HepG2 (cell line): ENCODE results near the gene TRIM62.

Experiments
- ARNT ChIP-seq: fragments of 450-650 bp; IDR thresholded peaks from 2 replicates; pipeline ENCODE4 v1.6.1; 2017
- HCFC1 ChIP-seq: fragments of 150-350 bp; IDR thresholded peaks from 2 replicates; pipeline ENCODE4 v1.6.1; 2014; ENCODE audit warnings: low read depth, low read length
- NFE2 ChIP-seq: sonication (generic); formaldehyde crosslinking; IDR thresholded peaks from 2 replicates; pipeline ENCODE4 v1.4.0; 2020; ENCODE audit warnings: missing genetic modification reagents
- NFRKB ChIP-seq: fragments of 450-650 bp; IDR thresholded peaks from 2 replicates; pipeline ENCODE4 v1.6.1; 2017
- NFYC ChIP-seq: IDR thresholded peaks from 2 replicates; pipeline ENCODE4 v1.6.1; 2016; ENCODE audit warnings: missing genetic modification reagents, missing compliant biosample characterization
- SIN3A ChIP-seq: IDR thresholded peaks from 2 replicates; pipeline ENCODE4 v1.6.1; 2011; ENCODE audit warnings: low read depth, mild to moderate bottlenecking, control low read depth, low read length, borderline replicate concordance
- TCF12 ChIP-seq, 2 experiments: fragments of 450-650 bp in 1 of 2; sonication (generic) in 1 of 2; formaldehyde crosslinking in 1 of 2; IDR thresholded peaks; 2 replicates each; pipeline versions ENCODE4 v1.6.1 to v1.8.0; 2017 to 2022; ENCODE audit warnings: antibody characterized with exemption in 1 of 2, mild to moderate bottlenecking in 1 of 2, missing genetic modification reagents in 1 of 2, moderate library complexity in 1 of 2
- TF ChIP-seq, protein P1 (sequence below): sonication (generic); formaldehyde crosslinking; IDR thresholded peaks from 2 replicates; pipeline ENCODE4 v1.5.0; 2020; ENCODE audit warnings: mild to moderate bottlenecking, missing genetic modification reagents, moderate library complexity
- TF ChIP-seq, protein P2 (sequence below), 2 experiments: IDR thresholded peaks; 2 replicates each; pipeline ENCODE4 v1.6.1; 2011 to 2012; ENCODE audit warnings: low read length in 2 of 2, borderline replicate concordance in 1 of 2, low read depth in 1 of 2, mild to moderate bottlenecking in 1 of 2, moderate library complexity in 1 of 2

DNA sequence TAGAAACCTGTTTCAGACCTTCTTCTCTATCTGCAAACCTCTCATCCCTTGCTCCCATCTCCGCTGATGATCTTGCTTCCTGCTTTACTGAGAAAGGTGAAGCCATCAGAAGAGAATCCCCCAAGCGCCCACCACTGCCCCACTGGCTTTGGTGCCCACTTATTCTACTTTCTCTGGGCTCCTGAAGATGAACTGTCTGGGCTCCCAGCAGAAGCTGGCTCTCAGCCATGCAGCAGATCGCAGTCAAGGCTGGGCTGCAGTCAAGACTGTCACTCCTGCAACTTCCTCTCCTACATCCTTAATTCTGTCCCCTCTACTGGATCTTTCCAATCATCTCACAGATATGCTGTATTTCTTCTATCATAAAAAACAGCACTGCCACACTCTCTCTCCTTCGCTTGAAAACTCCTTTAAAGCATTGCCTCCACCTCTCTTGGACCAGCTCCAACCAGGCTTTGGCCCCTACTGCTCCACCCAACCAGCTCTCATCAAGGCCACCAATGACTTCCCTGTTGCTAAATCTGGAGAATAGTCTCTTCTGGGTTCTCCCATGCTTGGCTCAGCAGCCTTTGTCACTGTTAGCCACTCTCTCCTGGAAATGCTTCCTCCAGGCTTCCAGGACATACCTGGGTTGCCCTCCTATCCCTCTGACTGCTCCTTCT, 25.8 kb downstream of the TRIM62 start:
- TF ChIP-seq NFYC (CRISPR knock-in tag) (no peak), NFRKB (no peak), NFE2 (CRISPR knock-in tag) (no peak), TCF12 (IDR thresholded peaks at IDR 0.05) (no peak), TCF12 (CRISPR knock-in tag; IDR thresholded peaks at IDR 0.05) (no peak), ARNT (no peak), SIN3A (no peak), HCFC1 (no peak)
- TF ChIP-seq, protein P1, sequence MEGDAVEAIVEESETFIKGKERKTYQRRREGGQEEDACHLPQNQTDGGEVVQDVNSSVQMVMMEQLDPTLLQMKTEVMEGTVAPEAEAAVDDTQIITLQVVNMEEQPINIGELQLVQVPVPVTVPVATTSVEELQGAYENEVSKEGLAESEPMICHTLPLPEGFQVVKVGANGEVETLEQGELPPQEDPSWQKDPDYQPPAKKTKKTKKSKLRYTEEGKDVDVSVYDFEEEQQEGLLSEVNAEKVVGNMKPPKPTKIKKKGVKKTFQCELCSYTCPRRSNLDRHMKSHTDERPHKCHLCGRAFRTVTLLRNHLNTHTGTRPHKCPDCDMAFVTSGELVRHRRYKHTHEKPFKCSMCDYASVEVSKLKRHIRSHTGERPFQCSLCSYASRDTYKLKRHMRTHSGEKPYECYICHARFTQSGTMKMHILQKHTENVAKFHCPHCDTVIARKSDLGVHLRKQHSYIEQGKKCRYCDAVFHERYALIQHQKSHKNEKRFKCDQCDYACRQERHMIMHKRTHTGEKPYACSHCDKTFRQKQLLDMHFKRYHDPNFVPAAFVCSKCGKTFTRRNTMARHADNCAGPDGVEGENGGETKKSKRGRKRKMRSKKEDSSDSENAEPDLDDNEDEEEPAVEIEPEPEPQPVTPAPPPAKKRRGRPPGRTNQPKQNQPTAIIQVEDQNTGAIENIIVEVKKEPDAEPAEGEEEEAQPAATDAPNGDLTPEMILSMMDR (CRISPR knock-in tag), result no peak
- TF ChIP-seq, protein P2, sequence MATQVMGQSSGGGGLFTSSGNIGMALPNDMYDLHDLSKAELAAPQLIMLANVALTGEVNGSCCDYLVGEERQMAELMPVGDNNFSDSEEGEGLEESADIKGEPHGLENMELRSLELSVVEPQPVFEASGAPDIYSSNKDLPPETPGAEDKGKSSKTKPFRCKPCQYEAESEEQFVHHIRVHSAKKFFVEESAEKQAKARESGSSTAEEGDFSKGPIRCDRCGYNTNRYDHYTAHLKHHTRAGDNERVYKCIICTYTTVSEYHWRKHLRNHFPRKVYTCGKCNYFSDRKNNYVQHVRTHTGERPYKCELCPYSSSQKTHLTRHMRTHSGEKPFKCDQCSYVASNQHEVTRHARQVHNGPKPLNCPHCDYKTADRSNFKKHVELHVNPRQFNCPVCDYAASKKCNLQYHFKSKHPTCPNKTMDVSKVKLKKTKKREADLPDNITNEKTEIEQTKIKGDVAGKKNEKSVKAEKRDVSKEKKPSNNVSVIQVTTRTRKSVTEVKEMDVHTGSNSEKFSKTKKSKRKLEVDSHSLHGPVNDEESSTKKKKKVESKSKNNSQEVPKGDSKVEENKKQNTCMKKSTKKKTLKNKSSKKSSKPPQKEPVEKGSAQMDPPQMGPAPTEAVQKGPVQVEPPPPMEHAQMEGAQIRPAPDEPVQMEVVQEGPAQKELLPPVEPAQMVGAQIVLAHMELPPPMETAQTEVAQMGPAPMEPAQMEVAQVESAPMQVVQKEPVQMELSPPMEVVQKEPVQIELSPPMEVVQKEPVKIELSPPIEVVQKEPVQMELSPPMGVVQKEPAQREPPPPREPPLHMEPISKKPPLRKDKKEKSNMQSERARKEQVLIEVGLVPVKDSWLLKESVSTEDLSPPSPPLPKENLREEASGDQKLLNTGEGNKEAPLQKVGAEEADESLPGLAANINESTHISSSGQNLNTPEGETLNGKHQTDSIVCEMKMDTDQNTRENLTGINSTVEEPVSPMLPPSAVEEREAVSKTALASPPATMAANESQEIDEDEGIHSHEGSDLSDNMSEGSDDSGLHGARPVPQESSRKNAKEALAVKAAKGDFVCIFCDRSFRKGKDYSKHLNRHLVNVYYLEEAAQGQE (IDR thresholded peaks at IDR 0.05; ENCODE audit: borderline replicate concordance in 1 of 2, low read depth in 1 of 2, low read length in 2 of 2), result no peak
